ENCODE data around the gene TTC39B. TPM values are rescaled to one million over a fixed set of nuclear protein-coding genes. Genes with fewer than 3 reads are reported as not detected.

Gene TTC39B
- total RNA-seq, 4 donors from 2014 or later = 23.3 to 62.8 (median 38.1) TPM

GRCh38 chr9:15317836-15318235 is 10.8 kb upstream of the TTC39B start:
- Histone ChIP-seq H3K4me3 (no peak overlapping the region), H3K9me3 (no peaks in the 10 kb centered on the region), H3K27ac (no peak overlapping the region), H3K4me1 (no peaks in the 10 kb centered on the region), H3K36me3 (no peaks in the 10 kb centered on the region), H3K27me3 (no peaks in the 10 kb centered on the region)
- WGBS, 2 donors (ENCODE audit: low coverage in 1 of 2) = 69% methylated on average over 4 of the region's 4 CpGs; no CpG with 5 or more reads in 1 of the 2 donors
- no peak for DNase-seq
- in situ Hi-C loops (cut with MboI; ENCODE audit: low pct_ligation_motif_present in 1 of 4, low pct_unique_long_range_greater_than_20kb in 1 of 4, low sequenced_read_pairs in 3 of 4) = loop anchor here in 1 of 4 donors (25.0 kb wide), 1 partner anchor 94 kb away; the partner anchor contains the start of gene SNAPC3
- TF ChIP-seq EP300 (IDR thresholded peaks at IDR 0.05; ENCODE audit: low read depth) = no peak
- no peak for TF ChIP-seq CTCF (IDR thresholded peaks at IDR 0.05)
- TF ChIP-seq POLR2AphosphoS5 (IDR thresholded peaks at IDR 0.05) = no peak
- TF ChIP-seq POLR2A (IDR thresholded peaks at IDR 0.05) = no peak
- intact Hi-C loops (cut with DNase I; ENCODE audit: low total_unique reads) = no loop called here

DNA sequence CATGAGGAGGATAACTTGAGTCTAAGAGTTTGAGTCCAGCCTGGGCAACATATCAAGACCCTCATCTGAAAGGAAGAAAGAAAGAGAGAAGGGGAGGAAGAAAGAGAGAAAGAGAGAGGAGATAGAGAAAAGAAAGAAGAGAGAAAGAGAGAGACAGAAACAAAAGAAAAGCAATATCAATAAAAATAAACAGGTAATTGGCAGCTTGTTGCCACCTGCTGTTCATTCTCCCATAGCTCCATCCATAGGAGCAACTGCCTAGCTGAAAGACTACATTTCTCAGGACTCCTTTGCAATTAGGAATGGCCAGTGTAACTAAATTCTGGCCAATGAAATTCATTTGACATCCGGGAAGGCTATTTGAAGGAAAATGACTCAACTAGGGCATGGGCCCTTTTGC is 4.6 kb upstream of the TTC39B start:
- H3K9me3 ChIP-seq = no peaks in the 10 kb centered on the region
- WGBS, 2 donors (ENCODE audit: low coverage in 1 of 2) = 96% methylated on average over 1 of the region's 1 CpG; no CpG with 5 or more reads in 1 of the 2 donors

DNA sequence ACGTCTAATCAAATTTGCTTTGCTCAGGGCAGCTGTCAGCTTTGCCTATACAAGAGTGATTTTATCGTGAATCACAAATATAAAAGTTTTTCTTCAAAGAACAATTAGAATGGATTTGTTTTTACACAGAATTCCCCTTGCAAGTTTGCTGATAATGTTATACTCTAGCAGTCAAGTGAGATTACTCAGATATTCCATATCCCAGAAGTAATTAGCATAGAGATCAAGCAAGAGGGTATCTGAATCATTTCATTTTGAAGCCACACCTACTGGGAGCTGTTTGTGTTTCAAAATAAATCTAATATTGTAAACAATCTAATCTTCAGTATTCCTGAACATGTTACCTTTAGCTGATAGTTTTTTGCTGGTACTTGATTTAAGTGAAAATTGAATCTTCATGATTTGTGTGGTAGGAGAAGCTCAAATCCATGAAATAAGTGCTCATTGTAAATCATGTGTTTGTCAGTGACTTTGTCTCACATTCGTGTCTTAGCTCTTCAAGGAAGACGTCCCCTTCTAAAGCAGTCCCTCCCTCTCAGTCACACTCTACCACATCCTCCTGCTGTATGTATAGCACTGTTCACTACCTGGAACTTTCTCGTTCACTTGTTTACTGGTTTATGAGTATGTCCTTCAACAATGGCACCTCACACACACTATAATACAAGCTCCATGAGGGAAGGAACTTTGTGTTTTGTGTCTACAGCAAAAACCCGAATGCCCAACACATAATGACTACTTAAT is 3.3 kb upstream of the TTC39B start:
- Histone ChIP-seq H3K4me1 (peaks cover 5 to 12% (median 10%) of the 10 kb centered on the region in 4 donors), H3K27ac (no peak overlapping the region), H3K36me3 (no peaks in the 10 kb centered on the region), H3K4me3 (no peak overlapping the region), H3K9me3 (no peaks in the 10 kb centered on the region), H3K27me3 (no peaks in the 10 kb centered on the region)
- intact Hi-C loops (cut with DNase I; ENCODE audit: low total_unique reads) (no loop called here), in situ Hi-C loops (cut with MboI; ENCODE audit: low pct_ligation_motif_present in 1 of 4, low pct_unique_long_range_greater_than_20kb in 1 of 4, low sequenced_read_pairs in 3 of 4) (loop anchor here in 1 of 4 donors (25.0 kb wide), 1 partner anchor 102 kb away; the partner anchor contains the start of gene SNAPC3)
- WGBS, 2 donors (ENCODE audit: low coverage in 1 of 2) = 59 to 71% methylated on average over 6 of the region's 6 CpGs
- TF ChIP-seq POLR2AphosphoS5 (IDR thresholded peaks at IDR 0.05) (no peak), POLR2A (IDR thresholded peaks at IDR 0.05) (no peak), EP300 (IDR thresholded peaks at IDR 0.05; ENCODE audit: low read depth) (no peak), CTCF (IDR thresholded peaks at IDR 0.05) (no peak)
- DNase-seq = no peak

More for the DNA sequence above, 4.6 kb upstream of the TTC39B start:
- no peak for DNase-seq
- TF ChIP-seq POLR2AphosphoS5 (IDR thresholded peaks at IDR 0.05) (no peak), EP300 (IDR thresholded peaks at IDR 0.05; ENCODE audit: low read depth) (no peak), POLR2A (IDR thresholded peaks at IDR 0.05) (no peak), CTCF (IDR thresholded peaks at IDR 0.05) (no peak)
- H3K4me1 ChIP-seq = peaks cover 0 to 5% (median 4%) of the 10 kb centered on the region in 4 donors
- H3K36me3 ChIP-seq = no peaks in the 10 kb centered on the region
- intact Hi-C loops (cut with DNase I; ENCODE audit: low total_unique reads) = no loop called here
- in situ Hi-C loops (cut with MboI; ENCODE audit: low pct_ligation_motif_present in 1 of 4, low pct_unique_long_range_greater_than_20kb in 1 of 4, low sequenced_read_pairs in 3 of 4) = loop anchor here in 1 of 4 donors (25.0 kb wide), 1 partner anchor 101 kb away; the partner anchor contains the start of gene SNAPC3
- no peaks in the 10 kb centered on the region for H3K27me3 ChIP-seq
- H3K27ac ChIP-seq = no peak overlapping the region
- H3K4me3 ChIP-seq = no peak overlapping the region

DNA sequence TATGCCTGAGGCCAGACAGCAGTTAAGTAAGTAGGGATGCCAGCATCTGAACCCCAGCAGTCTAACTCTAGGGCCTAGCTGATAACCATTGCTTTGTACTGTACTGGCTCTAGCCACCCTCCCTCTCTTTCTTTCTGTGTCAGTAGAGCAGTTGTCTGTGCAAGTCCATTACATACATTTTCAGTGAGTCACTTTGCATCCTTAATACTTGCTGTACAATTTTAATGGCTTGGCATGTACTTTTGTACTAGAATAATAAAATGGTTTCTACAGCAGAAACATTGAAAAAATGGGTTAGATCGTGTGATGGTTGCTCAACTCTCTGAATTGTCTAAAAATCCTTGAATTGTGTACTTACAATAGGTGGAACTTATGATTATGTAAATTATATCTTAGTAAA is 1.5 kb upstream of the TTC39B start:
- in situ Hi-C loops (cut with MboI; ENCODE audit: low pct_ligation_motif_present in 1 of 4, low pct_unique_long_range_greater_than_20kb in 1 of 4, low sequenced_read_pairs in 3 of 4) (loop anchor here in 1 of 4 donors (25.0 kb wide), 1 partner anchor 104 kb away; the partner anchor contains the start of gene SNAPC3), intact Hi-C loops (cut with DNase I; ENCODE audit: low total_unique reads) (loop anchor here (10.0 kb wide), 1 partner anchor 1406 kb away; no protein-coding TSS in a partner anchor)
- WGBS, 2 donors (ENCODE audit: low coverage in 1 of 2) = 60 to 72% methylated on average over 1 of the region's 1 CpG
- Histone ChIP-seq H3K9me3 (no peaks in the 10 kb centered on the region), H3K36me3 (no peaks in the 10 kb centered on the region), H3K4me1 (peaks cover 7 to 23% (median 15%) of the 10 kb centered on the region in 4 donors), H3K4me3 (no peak overlapping the region), H3K27me3 (no peaks in the 10 kb centered on the region), H3K27ac (no peak overlapping the region)
- no peak for DNase-seq
- TF ChIP-seq POLR2A (IDR thresholded peaks at IDR 0.05) (no peak), EP300 (IDR thresholded peaks at IDR 0.05; ENCODE audit: low read depth) (no peak), POLR2AphosphoS5 (IDR thresholded peaks at IDR 0.05) (no peak), CTCF (IDR thresholded peaks at IDR 0.05) (no peak)

All from transverse colon (tissue), 4 donors.